GM23248 (cell line): ENCODE data around the gene GNB3.

ENCODE experiments used
- EZH2 ChIP-seq: fragments of 200-600 bp; sonication (generic); IDR thresholded peaks from 2 replicates; pipeline ENCODE4 v1.6.1; 2018; ENCODE audit warnings: antibody characterized with exemption, mild to moderate bottlenecking; ENCODE audit not compliant: insufficient read depth, poor library complexity, severe bottlenecking
- EZH2phosphoT487 ChIP-seq: fragments of 200-600 bp; sonication (generic); IDR thresholded peaks from 2 replicates; pipeline ENCODE4 v1.6.1; 2018; ENCODE audit warnings: antibody characterized with exemption, moderate library complexity, mild to moderate bottlenecking, low read depth; ENCODE audit not compliant: insufficient read depth

DNA sequence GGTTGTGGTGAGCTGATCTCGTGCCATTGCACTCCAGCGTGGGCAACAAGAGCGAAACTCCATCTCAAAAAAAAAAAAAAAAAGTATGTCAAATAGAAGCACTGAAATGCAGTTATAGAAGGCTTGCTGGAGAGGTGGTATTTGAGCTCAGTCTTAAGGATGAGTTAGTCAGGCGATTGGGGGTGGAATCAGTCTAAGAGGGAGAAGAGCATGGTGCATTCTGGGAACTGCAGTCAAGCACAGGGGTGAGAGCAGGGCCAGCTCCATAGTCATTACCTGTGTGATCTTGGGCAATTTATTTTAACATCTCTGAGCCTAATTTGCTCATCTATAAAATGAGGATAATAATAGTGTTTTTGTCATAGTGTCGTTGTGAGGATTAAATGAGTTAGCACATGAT is 5.9 kb upstream of the GNB3 start:
- no peak for TF ChIP-seq EZH2
- no peak for TF ChIP-seq EZH2phosphoT487
